ENCODE results near the gene C5. TPM values are rescaled to one million over a fixed set of nuclear protein-coding genes. Genes with fewer than 3 reads are reported as not detected.
"Not testable (repeated sequence)": the region's sequence is repeated elsewhere in the genome, so short reads cannot be mapped to it uniquely, and the experiment has no call there.

The C5 gene
- total RNA-seq, 8 experiments from 2014 or later, result 0.91 to 4.1 (median 2.0) TPM

DNA sequence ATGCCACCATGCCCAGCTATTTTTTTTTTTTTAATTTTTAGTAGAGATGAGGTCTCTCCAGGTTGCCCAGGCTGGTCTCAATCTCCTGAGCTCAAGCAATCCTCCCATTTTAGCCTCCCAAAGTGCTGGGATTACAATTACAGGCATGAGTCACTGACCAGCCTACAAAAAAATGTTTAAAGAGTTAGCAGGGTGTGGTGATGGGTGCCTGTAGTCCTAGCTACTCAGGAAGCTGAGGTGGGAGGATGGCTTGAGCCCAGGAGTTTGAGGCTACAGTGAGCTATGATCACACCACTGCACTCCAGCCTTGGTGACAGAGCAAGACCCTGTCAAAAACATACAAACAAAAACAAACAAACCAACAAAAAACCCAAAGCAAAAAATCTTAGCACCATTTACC lies 14.4 kb downstream of the C5 start:
- H3K4me1 ChIP-seq (replicated peaks in 1 of 2); ATAC-seq (replicated peaks in 6 of 8); H3K4me3 ChIP-seq; in situ Hi-C loops (cut with MboI; ENCODE audit: low pct_unique_long_range_greater_than_20kb in 2 of 9, low sequenced_read_pairs in 9 of 9, unreplicated experiment in 9 of 9); H3K27ac ChIP-seq: not testable (repeated sequence)

GRCh38 chr9:121034529-121034928 lies 15.5 kb downstream of the C5 start:
- in situ Hi-C loops (cut with MboI; ENCODE audit: low pct_unique_long_range_greater_than_20kb in 2 of 9, low sequenced_read_pairs in 9 of 9, unreplicated experiment in 9 of 9), result no loop called here
- 57 to 100% (median 90%) methylated on average over 2 of the region's 2 CpGs; no CpG with 5 or more reads in 1 of the 10 experiments for WGBS, 10 experiments

DNA sequence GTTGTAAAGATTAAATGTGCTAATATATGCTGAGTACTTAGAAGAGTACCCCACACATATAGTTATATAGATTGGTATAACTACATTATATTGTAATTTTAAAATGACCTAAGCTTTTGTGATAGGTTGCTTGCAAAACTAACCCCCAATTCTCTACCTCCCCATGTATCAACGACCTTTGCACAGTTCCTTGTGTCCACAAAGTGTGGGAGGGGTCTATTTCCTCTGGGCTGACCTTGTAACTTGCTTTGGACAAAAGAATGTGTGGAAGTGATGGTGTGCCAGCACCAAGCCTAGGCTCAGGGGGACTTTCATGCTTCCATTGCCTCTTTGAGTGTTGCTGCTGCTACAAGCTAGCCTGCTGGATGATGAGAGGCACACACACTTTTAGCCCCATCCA lies 20.6 kb downstream of the C5 start:
- Histone ChIP-seq H3K4me3 (no peak overlapping the region), H3K27ac (no peak overlapping the region), H3K4me1 (replicated peaks in 1 of 2) (no peaks in the 10 kb centered on the region)
- no peak for ATAC-seq (replicated peaks in 6 of 8)
- 17 to 57% (median 42%) methylated on average over 1 of the region's 1 CpG; no CpG with 5 or more reads in 5 of the 10 experiments for WGBS, 10 experiments
- in situ Hi-C loops (cut with MboI; ENCODE audit: low pct_unique_long_range_greater_than_20kb in 2 of 9, low sequenced_read_pairs in 9 of 9, unreplicated experiment in 9 of 9), result no loop called here

More at GRCh38 chr9:121034529-121034928, 15.5 kb downstream of the C5 start:
- ATAC-seq (replicated peaks in 6 of 8), result no peak
- Histone ChIP-seq H3K27ac (no peak overlapping the region), H3K4me3 (no peak overlapping the region), H3K4me1 (replicated peaks in 1 of 2) (no peaks in the 10 kb centered on the region)

DNA sequence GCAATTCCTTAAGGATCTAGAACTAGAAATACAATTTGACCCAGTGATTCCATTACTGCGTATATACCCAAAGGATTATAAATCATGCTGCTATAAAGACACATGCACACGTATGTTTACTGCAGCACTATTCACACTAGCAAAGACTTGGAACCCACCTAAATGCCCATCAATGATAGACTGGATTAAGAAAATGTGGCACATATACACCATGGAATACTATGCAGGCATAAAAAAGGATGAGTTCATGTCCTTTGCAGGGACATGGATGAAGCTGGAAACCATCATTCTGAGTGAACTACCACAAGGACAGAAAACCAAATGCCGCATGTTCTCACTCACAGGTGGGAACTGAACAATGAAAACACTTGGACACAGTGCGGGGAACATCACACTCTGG lies 21.8 kb downstream of the C5 start:
- H3K4me1 ChIP-seq (replicated peaks in 1 of 2); in situ Hi-C loops (cut with MboI; ENCODE audit: low pct_unique_long_range_greater_than_20kb in 2 of 9, low sequenced_read_pairs in 9 of 9, unreplicated experiment in 9 of 9); H3K4me3 ChIP-seq; H3K27ac ChIP-seq; ATAC-seq (replicated peaks in 6 of 8): not testable (repeated sequence)
- 40 to 54% (median 50%) methylated on average over 1 to 2 of the region's 4 CpGs; no CpG with 5 or more reads in 7 of the 10 experiments for WGBS, 10 experiments

GRCh38 chr9:121026768-121027167 lies 23.3 kb downstream of the C5 start:
- in situ Hi-C loops (cut with MboI; ENCODE audit: low pct_unique_long_range_greater_than_20kb in 2 of 9, low sequenced_read_pairs in 9 of 9, unreplicated experiment in 9 of 9), result no loop called here

GRCh38 chr9:121026260-121026691 lies 23.8 kb downstream of the C5 start:
- Histone ChIP-seq H3K4me3 (no peak overlapping the region), H3K27ac (no peak overlapping the region), H3K4me1 (replicated peaks in 1 of 2) (no peaks in the 10 kb centered on the region)
- in situ Hi-C loops (cut with MboI; ENCODE audit: low pct_unique_long_range_greater_than_20kb in 2 of 9, low sequenced_read_pairs in 9 of 9, unreplicated experiment in 9 of 9), result no loop called here
- ATAC-seq (replicated peaks in 6 of 8), result peak in 1 of 8 experiments; percentile 71
- WGBS, 10 experiments, result 59 to 90% (median 83%) methylated on average over 1 to 3 of the region's 3 CpGs; no CpG with 5 or more reads in 3 of the 10 experiments

More at GRCh38 chr9:121026768-121027167, 23.3 kb downstream of the C5 start:
- Histone ChIP-seq H3K27ac (no peak overlapping the region), H3K4me1 (replicated peaks in 1 of 2) (no peaks in the 10 kb centered on the region), H3K4me3 (no peak overlapping the region)
- ATAC-seq (replicated peaks in 6 of 8), result no peak

- Histone ChIP-seq H3K4me1 (replicated peaks in 1 of 2) (no peaks in the 10 kb centered on the region), H3K27ac (no peak overlapping the region), H3K4me3 (no peak overlapping the region)
- no peak for ATAC-seq (replicated peaks in 6 of 8)
- WGBS, 10 experiments, result no CpG with 5 or more reads among the region's 2 CpGs
- in situ Hi-C loops (cut with MboI; ENCODE audit: low pct_unique_long_range_greater_than_20kb in 2 of 9, low sequenced_read_pairs in 9 of 9, unreplicated experiment in 9 of 9), result no loop called here
These were observed 25.8 kb downstream of the C5 start for GRCh38 chr9:121024237-121024636.

DNA sequence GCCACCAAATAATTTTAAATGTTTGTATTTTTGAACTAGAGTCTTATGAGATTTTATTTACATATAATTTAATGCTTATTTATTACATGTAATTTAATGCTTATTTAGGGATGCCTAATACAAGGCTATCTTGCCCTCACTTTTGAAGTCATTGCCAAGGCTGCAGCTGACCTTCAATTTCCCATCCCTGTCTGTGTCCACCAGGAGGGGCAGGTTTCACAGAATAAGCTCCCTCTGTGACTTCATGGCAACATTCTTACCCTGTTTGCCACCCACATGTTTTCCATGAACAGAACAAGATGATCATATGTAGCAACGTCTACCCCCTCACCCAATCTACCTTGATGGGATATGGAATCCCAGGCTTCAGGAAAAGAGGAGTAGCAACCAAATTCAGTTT lies 27.0 kb downstream of the C5 start:
- WGBS, 10 experiments, result 0 to 86% (median 29%) methylated on average over 1 of the region's 1 CpG; no CpG with 5 or more reads in 4 of the 10 experiments
- Histone ChIP-seq H3K4me3 (no peak overlapping the region), H3K27ac (no peak overlapping the region), H3K4me1 (replicated peaks in 1 of 2) (no peaks in the 10 kb centered on the region)
- ATAC-seq (replicated peaks in 6 of 8), result peak in 1 of 8 experiments; percentile 37
- in situ Hi-C loops (cut with MboI; ENCODE audit: low pct_unique_long_range_greater_than_20kb in 2 of 9, low sequenced_read_pairs in 9 of 9, unreplicated experiment in 9 of 9), result no loop called here

GRCh38 chr9:121021301-121021700 lies 28.8 kb downstream of the C5 start:
- Histone ChIP-seq H3K4me1 (replicated peaks in 1 of 2) (no peaks in the 10 kb centered on the region), H3K4me3 (no peak overlapping the region), H3K27ac (no peak overlapping the region)
- ATAC-seq (replicated peaks in 6 of 8), result peak in 3 of 8 experiments; percentile 33 to 69 (median 39)
- 5 to 100% (median 42%) methylated on average over 1 to 4 of the region's 4 CpGs for WGBS, 10 experiments
- in situ Hi-C loops (cut with MboI; ENCODE audit: low pct_unique_long_range_greater_than_20kb in 2 of 9, low sequenced_read_pairs in 9 of 9, unreplicated experiment in 9 of 9), result no loop called here

- no peaks in the 10 kb centered on the region for H3K4me1 ChIP-seq (replicated peaks in 1 of 2)
- 0 to 94% (median 72%) methylated on average over 1 to 5 of the region's 5 CpGs for WGBS, 10 experiments
- in situ Hi-C loops (cut with MboI; ENCODE audit: low pct_unique_long_range_greater_than_20kb in 2 of 9, low sequenced_read_pairs in 9 of 9, unreplicated experiment in 9 of 9), result no loop called here
- no peak overlapping the region for H3K27ac ChIP-seq
- no peak overlapping the region for H3K4me3 ChIP-seq
- no peak for ATAC-seq (replicated peaks in 6 of 8)
These were observed 30.8 kb downstream of the C5 start for GRCh38 chr9:121019273-121019672.

GRCh38 chr9:121013911-121014310 lies 36.2 kb downstream of the C5 start:
- Histone ChIP-seq H3K27ac (no peak overlapping the region), H3K4me1 (replicated peaks in 1 of 2) (no peaks in the 10 kb centered on the region), H3K4me3 (no peak overlapping the region)
- WGBS, 10 experiments, result 55 to 100% (median 97%) methylated on average over 3 to 8 of the region's 8 CpGs; no CpG with 5 or more reads in 2 of the 10 experiments
- in situ Hi-C loops (cut with MboI; ENCODE audit: low pct_unique_long_range_greater_than_20kb in 2 of 9, low sequenced_read_pairs in 9 of 9, unreplicated experiment in 9 of 9), result no loop called here
- ATAC-seq (replicated peaks in 6 of 8), result no peak

DNA sequence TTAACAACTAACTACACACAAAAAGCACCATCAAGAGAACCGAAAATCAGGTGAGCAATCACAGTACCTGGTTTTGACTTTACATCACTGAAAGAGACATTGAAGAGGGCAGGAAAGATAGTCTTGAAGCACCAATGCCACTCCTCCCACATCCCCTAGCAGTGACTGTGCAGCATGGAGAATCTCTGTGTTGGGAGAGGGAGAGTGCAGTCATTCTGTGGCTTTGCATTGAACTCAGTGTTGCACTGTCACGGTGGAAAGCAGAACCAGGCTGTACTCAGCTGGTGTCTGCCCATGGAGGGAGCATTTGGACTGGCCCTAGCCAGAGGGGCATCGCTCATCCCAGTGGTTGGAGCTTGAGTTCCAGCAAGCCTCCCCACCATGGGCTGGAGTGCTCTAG lies 40.4 kb downstream of the C5 start:
- WGBS, 10 experiments, result 67 to 100% (median 92%) methylated on average over 1 to 2 of the region's 3 CpGs; no CpG with 5 or more reads in 3 of the 10 experiments
- in situ Hi-C loops (cut with MboI; ENCODE audit: low pct_unique_long_range_greater_than_20kb in 2 of 9, low sequenced_read_pairs in 9 of 9, unreplicated experiment in 9 of 9), result no loop called here
- Histone ChIP-seq H3K4me3 (no peak overlapping the region), H3K27ac (no peak overlapping the region), H3K4me1 (replicated peaks in 1 of 2) (no peaks in the 10 kb centered on the region)
- ATAC-seq (replicated peaks in 6 of 8), result no peak

- ATAC-seq (replicated peaks in 6 of 8), result no peak
- WGBS, 10 experiments, result 36 to 100% (median 71%) methylated on average over 1 to 2 of the region's 2 CpGs; no CpG with 5 or more reads in 1 of the 10 experiments
- no peak overlapping the region for H3K27ac ChIP-seq
- H3K4me3 ChIP-seq, result no peak overlapping the region
- no peaks in the 10 kb centered on the region for H3K4me1 ChIP-seq (replicated peaks in 1 of 2)
- in situ Hi-C loops (cut with MboI; ENCODE audit: low pct_unique_long_range_greater_than_20kb in 2 of 9, low sequenced_read_pairs in 9 of 9, unreplicated experiment in 9 of 9), result no loop called here
These were observed 50.8 kb downstream of the C5 start for GRCh38 chr9:120999317-120999716.

DNA sequence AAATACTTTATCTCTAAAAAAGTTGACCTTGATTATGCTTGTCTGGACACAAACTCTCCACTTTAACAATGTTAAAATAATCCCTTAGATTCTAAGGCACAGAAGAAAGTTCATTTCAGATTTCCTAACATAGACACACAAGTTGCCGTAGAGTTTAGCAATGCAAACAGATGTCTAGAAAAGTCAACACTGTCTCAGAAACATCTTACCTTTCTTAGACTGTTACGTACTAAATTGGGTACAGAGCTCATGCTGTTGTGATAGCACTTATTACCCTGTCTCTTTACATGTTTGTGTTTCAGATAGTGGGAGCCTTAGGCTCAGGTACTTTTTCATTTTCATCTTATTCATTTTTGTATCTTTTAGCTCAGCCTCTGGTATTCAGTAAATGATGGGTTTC lies 52.0 kb downstream of the C5 start:
- Histone ChIP-seq H3K27ac (no peak overlapping the region), H3K4me1 (replicated peaks in 1 of 2) (no peaks in the 10 kb centered on the region), H3K4me3 (no peak overlapping the region)
- 90 to 100% (median 100%) methylated on average over 1 to 2 of the region's 2 CpGs; no CpG with 5 or more reads in 3 of the 10 experiments for whole genome bisulfite sequencing, 10 experiments
- ATAC-seq (replicated peaks in 6 of 8), result no peak
- in situ Hi-C loops (cut with MboI; ENCODE audit: low pct_unique_long_range_greater_than_20kb in 2 of 9, low sequenced_read_pairs in 9 of 9, unreplicated experiment in 9 of 9), result no loop called here
